Brain microvascular endothelial cell (primary cell): ENCODE results near the gene MACROH2A2.

ENCODE experiments used
- DNase-seq: peaks from one replicate; pipeline ENCODE4 v3.0.0-alpha.2; 2020
- H3K27ac ChIP-seq: fragments of 250-450 bp; sonication (Bioruptor Pico); 2 replicates; pipeline ENCODE4 v1.5.1; 2020; ENCODE audit warnings: mild to moderate bottlenecking, moderate library complexity
- H3K27me3 ChIP-seq: fragments of 250-450 bp; sonication (Bioruptor Pico); replicated peaks from 2 replicates; pipeline ENCODE4 v1.5.1; 2020; ENCODE audit warnings: mild to moderate bottlenecking
- H3K36me3 ChIP-seq: fragments of 250-450 bp; sonication (Bioruptor Pico); replicated peaks from 2 replicates; pipeline ENCODE4 v1.5.1; 2020; ENCODE audit warnings: mild to moderate bottlenecking
- H3K4me3 ChIP-seq: 2 replicates; pipeline ENCODE4 v1.5.1; 2011; ENCODE audit warnings: low read depth, mild to moderate bottlenecking, control low read depth, low read length, moderate library complexity
- in situ Hi-C: cut with HindIII; loops from 2 replicates; pipeline ENCODE4 v1.10.0; 2017; ENCODE audit warnings: low sequenced_read_pairs, low pct_ligation_motif_present
- TF ChIP-seq, protein P1 (sequence below): IDR thresholded peaks from 2 replicates; pipeline ENCODE4 v1.5.1; 2011; ENCODE audit warnings: low read depth, mild to moderate bottlenecking, moderate library complexity, low read length, control low read depth, inconsistent platforms; ENCODE audit errors: missing control alignments

MACROH2A2 gene

DNA sequence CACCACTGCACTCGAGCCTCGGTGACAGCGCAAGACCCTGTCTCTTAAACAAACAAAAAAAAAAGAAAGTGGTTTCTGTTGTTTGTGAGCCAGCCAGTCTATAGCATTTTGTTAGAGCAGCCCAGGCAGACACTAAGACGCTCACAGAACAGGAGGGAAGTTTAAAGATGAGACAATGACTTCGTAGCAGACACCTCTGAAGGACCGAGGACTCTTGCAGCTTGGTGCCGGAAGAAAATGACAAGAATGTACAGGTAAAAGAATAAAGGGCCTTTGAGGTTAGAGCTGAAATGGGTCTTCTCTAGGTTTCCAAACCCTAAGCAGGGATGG lies 39.7 kb downstream of the MACROH2A2 start:
- no peak overlapping the region for H3K4me3 ChIP-seq
- H3K27ac ChIP-seq, result no peak overlapping the region
- TF ChIP-seq, protein P1, sequence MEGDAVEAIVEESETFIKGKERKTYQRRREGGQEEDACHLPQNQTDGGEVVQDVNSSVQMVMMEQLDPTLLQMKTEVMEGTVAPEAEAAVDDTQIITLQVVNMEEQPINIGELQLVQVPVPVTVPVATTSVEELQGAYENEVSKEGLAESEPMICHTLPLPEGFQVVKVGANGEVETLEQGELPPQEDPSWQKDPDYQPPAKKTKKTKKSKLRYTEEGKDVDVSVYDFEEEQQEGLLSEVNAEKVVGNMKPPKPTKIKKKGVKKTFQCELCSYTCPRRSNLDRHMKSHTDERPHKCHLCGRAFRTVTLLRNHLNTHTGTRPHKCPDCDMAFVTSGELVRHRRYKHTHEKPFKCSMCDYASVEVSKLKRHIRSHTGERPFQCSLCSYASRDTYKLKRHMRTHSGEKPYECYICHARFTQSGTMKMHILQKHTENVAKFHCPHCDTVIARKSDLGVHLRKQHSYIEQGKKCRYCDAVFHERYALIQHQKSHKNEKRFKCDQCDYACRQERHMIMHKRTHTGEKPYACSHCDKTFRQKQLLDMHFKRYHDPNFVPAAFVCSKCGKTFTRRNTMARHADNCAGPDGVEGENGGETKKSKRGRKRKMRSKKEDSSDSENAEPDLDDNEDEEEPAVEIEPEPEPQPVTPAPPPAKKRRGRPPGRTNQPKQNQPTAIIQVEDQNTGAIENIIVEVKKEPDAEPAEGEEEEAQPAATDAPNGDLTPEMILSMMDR, result no peak
- DNase-seq, result no peak
- H3K36me3 ChIP-seq, result peaks cover 3% of the 10 kb centered on the region
- in situ Hi-C loops, result no loop called here
- H3K27me3 ChIP-seq, result no peaks in the 10 kb centered on the region

DNA sequence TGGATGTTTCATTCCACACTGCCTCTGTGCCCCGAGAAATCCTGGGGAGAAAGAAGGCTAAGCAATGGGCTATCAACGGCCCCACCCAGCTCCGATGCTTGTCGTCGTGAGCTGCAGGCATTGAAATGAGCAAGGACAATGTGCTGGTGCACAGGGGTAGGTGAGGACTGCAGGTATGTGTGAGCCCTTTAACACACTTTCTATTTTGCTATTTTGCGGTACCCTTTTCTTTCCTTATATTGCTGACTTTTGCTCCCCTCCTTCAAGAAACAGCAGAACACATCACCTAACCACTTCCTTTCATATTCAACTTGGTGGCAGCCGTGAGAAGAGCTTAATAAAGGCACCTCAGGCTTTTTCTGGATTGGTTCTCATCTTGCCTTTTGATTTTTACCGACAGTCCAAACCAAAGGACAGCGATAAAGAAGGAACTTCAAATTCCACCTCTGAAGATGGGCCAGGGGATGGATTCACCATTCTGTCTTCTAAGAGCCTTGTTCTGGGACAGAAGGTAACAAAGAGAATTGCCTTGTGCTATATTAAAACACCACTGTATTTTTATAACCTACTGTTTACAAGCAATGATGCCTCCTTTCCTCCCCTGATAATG lies 40.8 kb downstream of the MACROH2A2 start:
- H3K27me3 ChIP-seq, result no peaks in the 10 kb centered on the region
- no peak overlapping the region for H3K27ac ChIP-seq
- TF ChIP-seq, protein P1, result no peak
- H3K36me3 ChIP-seq, result peaks cover 3% of the 10 kb centered on the region
- no peak for DNase-seq
- in situ Hi-C loops, result no loop called here
- H3K4me3 ChIP-seq, result no peak overlapping the region

DNA sequence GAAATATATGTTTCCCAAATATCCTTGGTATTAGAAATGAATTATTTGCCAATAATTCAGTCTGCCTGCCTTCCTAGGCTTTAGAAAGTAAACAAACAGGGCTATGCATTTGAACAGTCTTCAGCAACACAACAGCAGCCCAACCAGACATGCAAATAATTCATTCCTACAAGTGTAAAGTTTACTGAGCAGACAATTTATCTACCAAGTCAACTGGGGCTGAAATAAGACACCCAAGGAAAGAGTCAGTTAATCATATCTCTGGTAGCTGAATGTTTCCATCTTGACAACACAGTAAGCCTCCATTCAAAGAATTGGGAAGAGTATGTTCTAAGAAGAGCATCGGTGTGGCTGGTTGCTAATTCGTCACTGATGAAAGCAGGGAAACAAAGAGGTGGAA lies 41.6 kb downstream of the MACROH2A2 start:
- peaks cover 3% of the 10 kb centered on the region for H3K36me3 ChIP-seq
- TF ChIP-seq, protein P1, result no peak
- no peaks in the 10 kb centered on the region for H3K27me3 ChIP-seq
- no peak overlapping the region for H3K4me3 ChIP-seq
- H3K27ac ChIP-seq, result no peak overlapping the region
- in situ Hi-C loops, result no loop called here
- no peak for DNase-seq

DNA sequence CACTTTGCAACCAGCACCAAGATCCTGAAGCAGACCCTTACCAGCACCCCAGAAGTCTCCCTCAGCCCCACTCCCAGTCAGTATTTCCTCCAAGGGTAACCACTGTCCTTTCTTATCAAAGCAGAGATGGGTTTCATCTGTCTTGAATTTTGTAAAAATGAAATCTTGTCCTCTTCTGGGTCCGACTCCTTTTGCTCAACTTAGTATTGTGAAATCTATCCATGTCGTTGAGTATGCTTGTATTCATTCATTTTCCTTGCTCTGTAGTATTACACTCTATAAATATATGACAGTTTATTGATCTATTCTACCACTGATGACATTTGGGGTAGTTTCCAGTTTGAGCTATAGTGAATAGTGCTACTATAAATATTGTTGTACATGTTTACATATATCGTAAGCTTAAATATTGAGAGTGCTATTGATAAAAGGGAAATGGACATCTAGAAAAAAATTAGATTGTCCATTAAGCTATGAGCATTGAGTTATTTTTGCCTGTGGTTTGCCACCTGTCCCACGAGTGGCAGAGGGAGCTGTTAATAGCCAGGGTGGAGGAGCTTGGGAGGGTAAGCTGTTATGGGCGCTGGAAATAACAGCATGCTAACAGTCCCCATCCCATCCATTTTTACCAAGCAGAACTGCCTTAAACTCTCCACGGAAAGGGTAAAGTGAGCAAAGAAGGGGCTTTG lies 43.5 kb downstream of the MACROH2A2 start:
- H3K36me3 ChIP-seq, result peaks cover 3% of the 10 kb centered on the region
- in situ Hi-C loops, result no loop called here
- DNase-seq, result no peak
- H3K4me3 ChIP-seq, result no peak overlapping the region
- H3K27me3 ChIP-seq, result no peaks in the 10 kb centered on the region
- H3K27ac ChIP-seq, result no peak overlapping the region
- TF ChIP-seq, protein P1, result no peak

DNA sequence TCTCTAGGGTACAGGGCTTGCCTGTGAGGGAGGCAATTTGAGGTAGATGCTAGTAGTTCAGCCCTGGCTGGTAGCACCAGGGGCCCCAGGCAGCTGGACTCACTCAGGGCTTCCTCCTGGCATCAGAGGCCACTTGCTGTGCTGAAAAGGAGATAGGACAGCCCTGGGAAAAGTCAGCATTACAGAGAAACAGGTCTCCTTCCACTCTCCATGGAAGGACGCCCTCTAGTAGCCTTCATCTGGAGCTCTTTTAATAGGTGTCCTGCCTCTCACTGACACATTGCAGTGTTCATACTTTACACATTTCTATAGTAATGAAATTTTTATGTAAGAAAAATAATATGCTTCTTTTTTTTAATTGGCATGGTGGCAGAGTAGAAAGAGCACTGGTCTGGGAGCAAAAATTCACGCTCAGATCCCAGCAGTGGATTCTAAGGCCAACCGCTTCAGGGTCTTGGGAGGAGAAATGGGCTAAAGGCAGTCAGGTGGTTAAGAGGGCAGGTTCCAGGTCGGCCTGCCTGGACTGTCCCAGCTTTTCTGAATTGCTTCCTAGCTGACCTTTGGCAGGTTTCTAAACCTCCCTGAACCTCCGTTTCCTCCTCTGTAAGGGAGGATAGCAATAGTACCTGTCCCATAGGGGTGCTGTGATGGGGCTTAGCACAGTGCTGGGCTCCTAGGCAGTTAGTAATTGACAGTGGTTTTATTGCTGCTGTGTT lies 44.2 kb downstream of the MACROH2A2 start:
- Histone ChIP-seq H3K27me3 (no peaks in the 10 kb centered on the region), H3K4me3 (no peak overlapping the region), H3K27ac (no peak overlapping the region), H3K36me3 (peaks cover 9% of the 10 kb centered on the region)
- DNase-seq, result no peak
- TF ChIP-seq, protein P1, result no peak
- in situ Hi-C loops, result no loop called here
